WTC11 (cell line): ENCODE measurements around the gene TSNAXIP1. TPM values are rescaled to one million over a fixed set of nuclear protein-coding genes. Genes with fewer than 3 reads are reported as not detected.

Experiments used
- ATAC-seq: fragments of 200-7000 bp; cut with Tn5 transposase; 2 replicates; pipeline ENCODE4 v1.10.0; 2021; ENCODE audit warnings: mild to moderate bottlenecking, moderate library complexity
- CTCF ChIA-PET: fragments of 300-600 bp; sonication (Branson Sonifier 250); formaldehyde crosslinking; loops from one replicate; lab custom pipeline; 2021; ENCODE audit warnings: antibody characterized with exemption; lab: Charles Lee
- POLR2A ChIA-PET: fragments of 350-600 bp; sonication (Branson Sonifier 250); formaldehyde crosslinking; loops from one replicate; lab custom pipeline; 2021; ENCODE audit warnings: antibody characterized with exemption; lab: Charles Lee
- DNase-seq: peaks from one replicate; pipeline ENCODE4 v3.0.0; 2021; ENCODE audit warnings: low spot score
- H3K27ac Mint-ChIP-seq: 2 replicates; pipeline ENCODE4 v1.8.0; 2021; ENCODE audit warnings: mixed read lengths
- H3K27me3 Mint-ChIP-seq: 2 replicates; pipeline ENCODE4 v1.8.0; 2021; ENCODE audit warnings: low read depth, mild to moderate bottlenecking, moderate library complexity, mixed read lengths
- H3K36me3 Mint-ChIP-seq: 2 replicates; pipeline ENCODE4 v1.8.0; 2021; ENCODE audit warnings: mixed read lengths
- H3K4me1 Mint-ChIP-seq: 2 replicates; pipeline ENCODE4 v1.8.0; 2022; ENCODE audit warnings: mixed read lengths
- H3K4me3 Mint-ChIP-seq: 2 replicates; pipeline ENCODE4 v1.8.0; 2021; ENCODE audit warnings: mild to moderate bottlenecking, moderate library complexity, mixed read lengths
- H3K9me3 Mint-ChIP-seq: 2 replicates; pipeline ENCODE4 v1.8.0; 2021; ENCODE audit warnings: mixed read lengths
- ARID4B ChIP-seq: sonication (generic); formaldehyde crosslinking; IDR thresholded peaks from 2 replicates; pipeline ENCODE4 v1.8.0; 2023; ENCODE audit warnings: missing genetic modification reagents, mild to moderate bottlenecking, borderline replicate concordance
- ATF2 ChIP-seq: sonication (generic); formaldehyde crosslinking; IDR thresholded peaks from 2 replicates; pipeline ENCODE4 v1.8.1; 2022; ENCODE audit warnings: low read depth, missing genetic modification reagents, borderline replicate concordance
- ATF3 ChIP-seq: sonication (generic); formaldehyde crosslinking; conservative IDR thresholded peaks from 2 replicates; pipeline ENCODE4 v1.8.1; 2022; ENCODE audit warnings: mild to moderate bottlenecking, missing genetic modification reagents
- ATF6 ChIP-seq: sonication (generic); formaldehyde crosslinking; IDR thresholded peaks from 2 replicates; pipeline ENCODE4 v1.8.1; 2023; ENCODE audit warnings: mild to moderate bottlenecking, missing genetic modification reagents
- GABPB1 ChIP-seq: sonication (generic); formaldehyde crosslinking; IDR thresholded peaks from 2 replicates; pipeline ENCODE4 v1.8.1; 2023; ENCODE audit warnings: mild to moderate bottlenecking, missing genetic modification reagents
- JAZF1 ChIP-seq: fragments of 250-450 bp; sonication (Bioruptor Pico); IDR thresholded peaks from 2 replicates; pipeline ENCODE4 v1.9.0; 2021; ENCODE audit warnings: moderate library complexity, mild to moderate bottlenecking, inconsistent platforms
- KAT7 ChIP-seq: sonication (generic); formaldehyde crosslinking; IDR thresholded peaks from 2 replicates; pipeline ENCODE4 v1.8.1; 2023; ENCODE audit warnings: missing genetic modification reagents, mild to moderate bottlenecking, borderline replicate concordance
- MXD4 ChIP-seq: fragments of 250-450 bp; sonication (Bioruptor Pico); IDR thresholded peaks from 2 replicates; pipeline ENCODE4 v1.8.0; 2021; ENCODE audit warnings: mild to moderate bottlenecking, moderate library complexity, borderline replicate concordance
- NFE2L1 ChIP-seq: sonication (generic); formaldehyde crosslinking; IDR thresholded peaks from 2 replicates; pipeline ENCODE4 v1.8.1; 2023; ENCODE audit warnings: missing genetic modification reagents
- NR1H2 ChIP-seq: sonication (generic); formaldehyde crosslinking; IDR thresholded peaks from 2 replicates; pipeline ENCODE4 v1.9.0; 2021; ENCODE audit warnings: mild to moderate bottlenecking, moderate library complexity, missing genetic modification reagents
- OVOL2 ChIP-seq: fragments of 250-450 bp; sonication (Bioruptor Pico); IDR thresholded peaks from 2 replicates; pipeline ENCODE4 v1.9.0; 2021; ENCODE audit warnings: mild to moderate bottlenecking, borderline replicate concordance
- SP1 ChIP-seq: sonication (generic); formaldehyde crosslinking; conservative IDR thresholded peaks from 2 replicates; pipeline ENCODE4 v1.8.1; 2022; ENCODE audit warnings: missing genetic modification reagents
- TEAD4 ChIP-seq: sonication (generic); formaldehyde crosslinking; IDR thresholded peaks from 2 replicates; pipeline ENCODE4 v1.8.0; 2022; ENCODE audit warnings: mild to moderate bottlenecking, missing genetic modification reagents
- TP53 ChIP-seq: sonication (generic); formaldehyde crosslinking; IDR thresholded peaks from 2 replicates; pipeline ENCODE4 v1.8.1; 2023; ENCODE audit warnings: mild to moderate bottlenecking, missing genetic modification reagents
- USF1 ChIP-seq: sonication (generic); formaldehyde crosslinking; IDR thresholded peaks from 2 replicates; pipeline ENCODE4 v1.8.0; 2022; ENCODE audit warnings: mild to moderate bottlenecking, missing genetic modification reagents
- ZBTB21 ChIP-seq: sonication (generic); formaldehyde crosslinking; IDR thresholded peaks from 2 replicates; pipeline ENCODE4 v1.8.1; 2023; ENCODE audit warnings: mild to moderate bottlenecking, missing genetic modification reagents, borderline replicate concordance
- ZNF138 ChIP-seq: sonication (generic); formaldehyde crosslinking; conservative IDR thresholded peaks from 2 replicates; pipeline ENCODE4 v1.8.1; 2022; ENCODE audit warnings: mild to moderate bottlenecking, moderate library complexity, missing genetic modification reagents
- ZNF263 ChIP-seq: sonication (generic); formaldehyde crosslinking; IDR thresholded peaks from 2 replicates; pipeline ENCODE4 v1.8.1; 2022; ENCODE audit warnings: low read depth, mild to moderate bottlenecking, moderate library complexity, missing genetic modification reagents
- total RNA-seq: library from RNA; stranded (reverse); gene quantifications from 3 replicates; pipeline ENCODE4 v1.2.3, GENCODE V29; 2021

The TSNAXIP1 gene
- total RNA-seq, 1 experiment from 2014 or later, result 0.48 TPM

GRCh38 chr16:67807148-67807682, 526 bp downstream of the TSNAXIP1 start (continued):
- no peak for TF ChIP-seq ZBTB21 (CRISPR knock-in tag)

GRCh38 chr16:67811899-67812298, 5.2 kb downstream of the TSNAXIP1 start:
- no peak for ATAC-seq
- no peaks in the 10 kb centered on the region for H3K36me3 Mint-ChIP-seq
- DNase-seq, result no peak
- no peak overlapping the region for H3K4me3 Mint-ChIP-seq
- ChIA-PET CTCF (no interaction called here), POLR2A (interaction anchor here (0.6 kb wide), 1 partner anchor 16 kb away, joined by 3 read pairs; no protein-coding TSS in a partner anchor)
- H3K27me3 Mint-ChIP-seq, result no peaks in the 10 kb centered on the region
- H3K4me1 Mint-ChIP-seq, result no peaks in the 10 kb centered on the region
- TF ChIP-seq TP53 (CRISPR knock-in tag) (no peak), SP1 (CRISPR knock-in tag) (no peak), ZNF138 (CRISPR knock-in tag) (no peak), ARID4B (CRISPR knock-in tag) (no peak), ATF6 (CRISPR knock-in tag) (no peak), ATF3 (CRISPR knock-in tag) (no peak), NR1H2 (CRISPR knock-in tag) (no peak), ATF2 (CRISPR knock-in tag) (no peak), TEAD4 (CRISPR knock-in tag) (no peak), GABPB1 (no peak), OVOL2 (CRISPR knock-in tag) (no peak), ZNF263 (CRISPR knock-in tag) (no peak), MXD4 (no peak), NFE2L1 (no peak), JAZF1 (CRISPR knock-in tag) (no peak), KAT7 (CRISPR knock-in tag) (no peak), USF1 (CRISPR knock-in tag) (no peak)
- peak overlapping the region; percentile 58; the same call in 1 of the 2 replicates for H3K27ac Mint-ChIP-seq
- no peaks in the 10 kb centered on the region for H3K9me3 Mint-ChIP-seq
